Measurements from ENCODE around the gene CAPZB.

Gene CAPZB

GRCh38 chr1:19468397-19468956 is 16.9 kb downstream of the CAPZB start:
- no peak for DNase-seq (ENCODE audit: low spot score)

- DNase-seq (ENCODE audit: low spot score), result no peak
Measured at GRCh38 chr1:19467199-19468187, 17.8 kb downstream of the CAPZB start.

GRCh38 chr1:19466112-19466561 is 19.2 kb downstream of the CAPZB start:
- no peak for DNase-seq (ENCODE audit: low spot score)

GRCh38 chr1:19465650-19466049 is 19.7 kb downstream of the CAPZB start:
- no peak for DNase-seq (ENCODE audit: low spot score)

GRCh38 chr1:19465123-19465522 is 20.2 kb downstream of the CAPZB start:
- DNase-seq (ENCODE audit: low spot score), result no peak

GRCh38 chr1:19464696-19465095 is 20.6 kb downstream of the CAPZB start:
- DNase-seq (ENCODE audit: low spot score), result no peak

GRCh38 chr1:19463504-19463803 is 21.9 kb downstream of the CAPZB start:
- no peak for DNase-seq (ENCODE audit: low spot score)

- no peak for DNase-seq (ENCODE audit: low spot score)
Measured at GRCh38 chr1:19462781-19463503, 22.4 kb downstream of the CAPZB start.

- DNase-seq (ENCODE audit: low spot score), result no peak
Measured at GRCh38 chr1:19461220-19461554, 24.2 kb downstream of the CAPZB start.

GRCh38 chr1:19460535-19461219 is 24.7 kb downstream of the CAPZB start:
- DNase-seq (ENCODE audit: low spot score), result no peak

- no peak for DNase-seq (ENCODE audit: low spot score)
Measured at GRCh38 chr1:19458815-19459417, 26.4 kb downstream of the CAPZB start.

- DNase-seq (ENCODE audit: low spot score), result no peak
Measured at GRCh38 chr1:19457607-19458006, 27.7 kb downstream of the CAPZB start.

GRCh38 chr1:19456968-19457441 is 28.3 kb downstream of the CAPZB start:
- DNase-seq (ENCODE audit: low spot score), result no peak

- DNase-seq (ENCODE audit: low spot score), result no peak
Measured at GRCh38 chr1:19455353-19455752, 30.0 kb downstream of the CAPZB start.

- no peak for DNase-seq (ENCODE audit: low spot score)
Measured at GRCh38 chr1:19454265-19455146, 30.8 kb downstream of the CAPZB start.

GRCh38 chr1:19453741-19454201 is 31.6 kb downstream of the CAPZB start:
- no peak for DNase-seq (ENCODE audit: low spot score)

- DNase-seq (ENCODE audit: low spot score), result no peak
Measured at GRCh38 chr1:19452221-19452663, 33.1 kb downstream of the CAPZB start.

GRCh38 chr1:19450811-19451515 is 34.4 kb downstream of the CAPZB start:
- DNase-seq (ENCODE audit: low spot score), result peak; percentile 87

- DNase-seq (ENCODE audit: low spot score), result no peak
Measured at GRCh38 chr1:19449454-19450228, 35.7 kb downstream of the CAPZB start.
